ENCODE data around the gene ANKRD42.

ANKRD42 gene

DNA sequence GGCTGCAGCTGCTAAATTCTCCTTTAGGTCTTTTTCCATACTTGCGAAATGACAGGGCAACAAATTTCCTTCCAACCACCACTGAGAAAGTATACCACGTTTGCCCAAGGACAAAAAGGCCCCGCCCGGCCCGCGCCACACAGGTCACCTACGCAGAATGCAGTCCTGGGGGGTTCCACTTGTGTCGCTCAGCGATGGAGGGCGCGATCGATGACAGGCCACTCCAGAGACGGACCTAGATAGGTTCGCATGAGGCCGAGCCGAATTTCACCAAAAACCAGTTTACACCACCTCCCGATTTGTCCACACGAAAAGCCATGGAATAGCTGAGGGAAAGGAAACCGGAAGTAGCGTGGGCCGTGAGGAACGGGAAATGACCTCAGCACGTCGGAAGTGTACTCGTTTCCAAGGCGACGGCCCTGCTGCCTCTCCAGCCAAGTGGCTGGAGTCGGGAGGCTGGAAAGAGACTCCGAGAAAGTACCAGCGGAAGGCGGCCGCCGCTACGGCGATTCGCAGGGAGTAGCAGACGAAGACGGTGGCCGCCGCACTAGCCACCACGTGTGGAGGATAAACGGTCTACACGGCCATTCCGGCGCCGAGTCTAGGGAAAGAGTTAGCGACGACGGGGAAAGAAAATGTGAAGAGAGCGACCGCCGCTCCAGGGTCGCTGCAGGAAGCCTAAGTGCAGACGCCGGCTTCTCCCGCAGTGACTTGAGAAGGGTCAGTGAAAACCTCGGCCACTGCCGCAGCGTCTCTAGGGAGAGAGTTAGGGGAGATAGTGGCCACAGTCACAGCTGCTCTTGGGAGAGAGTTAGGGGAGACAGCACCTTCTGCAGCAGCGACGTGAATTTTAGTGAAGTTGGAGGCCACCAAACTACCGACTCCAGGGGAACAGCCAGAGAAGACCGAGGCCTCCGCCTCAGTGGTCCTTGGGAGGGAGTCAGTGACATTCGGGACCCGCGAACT, at the start of gene ANKRD42:
TSS of gene ANKRD42 (plus strand) at position 398 of the 966 bp plus-strand sequence. CDS start 959 bp downstream, outside the sequence.
- peak; percentile 95 for DNase-seq

DNA sequence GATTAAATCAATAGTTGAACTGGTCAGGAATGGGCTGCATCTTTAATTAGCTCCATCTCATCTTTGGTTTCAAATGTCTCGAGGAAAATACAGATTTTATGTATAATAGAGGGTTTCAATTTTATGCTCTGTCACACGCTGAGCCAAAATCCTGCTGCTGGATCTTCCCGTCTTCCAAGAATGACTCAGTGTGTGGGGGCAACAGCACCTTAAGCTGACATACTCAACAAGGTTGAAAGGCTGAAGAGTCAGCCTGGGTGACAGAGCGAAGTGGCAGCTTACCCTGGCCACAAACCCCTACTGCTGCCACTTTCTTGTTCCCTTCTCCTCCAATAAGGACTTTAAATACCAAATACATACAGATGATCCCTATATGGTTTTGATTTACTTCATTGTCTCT, 45.6 kb upstream of the ANKRD42 start:
- DNase-seq = no peak

DNA sequence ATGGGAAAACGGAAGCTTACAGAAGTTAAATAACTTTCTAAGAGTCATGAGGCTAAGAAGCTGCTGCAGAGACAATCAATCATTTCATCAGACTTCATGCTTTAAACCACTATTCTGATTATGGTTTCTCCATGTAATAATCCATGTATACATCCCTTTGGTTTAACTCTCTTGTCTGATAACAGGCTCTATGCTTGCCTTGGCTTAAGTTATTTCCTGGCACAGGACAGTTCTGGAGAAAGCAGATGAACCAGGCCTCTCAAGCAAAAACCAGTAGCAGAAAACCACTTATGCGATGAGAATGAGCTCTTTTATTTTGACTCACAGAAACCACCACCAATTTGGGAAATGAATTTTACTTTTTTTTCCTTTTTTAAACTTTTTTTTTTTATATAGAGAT, 43.1 kb upstream of the ANKRD42 start:
- DNase-seq = no peak

DNA sequence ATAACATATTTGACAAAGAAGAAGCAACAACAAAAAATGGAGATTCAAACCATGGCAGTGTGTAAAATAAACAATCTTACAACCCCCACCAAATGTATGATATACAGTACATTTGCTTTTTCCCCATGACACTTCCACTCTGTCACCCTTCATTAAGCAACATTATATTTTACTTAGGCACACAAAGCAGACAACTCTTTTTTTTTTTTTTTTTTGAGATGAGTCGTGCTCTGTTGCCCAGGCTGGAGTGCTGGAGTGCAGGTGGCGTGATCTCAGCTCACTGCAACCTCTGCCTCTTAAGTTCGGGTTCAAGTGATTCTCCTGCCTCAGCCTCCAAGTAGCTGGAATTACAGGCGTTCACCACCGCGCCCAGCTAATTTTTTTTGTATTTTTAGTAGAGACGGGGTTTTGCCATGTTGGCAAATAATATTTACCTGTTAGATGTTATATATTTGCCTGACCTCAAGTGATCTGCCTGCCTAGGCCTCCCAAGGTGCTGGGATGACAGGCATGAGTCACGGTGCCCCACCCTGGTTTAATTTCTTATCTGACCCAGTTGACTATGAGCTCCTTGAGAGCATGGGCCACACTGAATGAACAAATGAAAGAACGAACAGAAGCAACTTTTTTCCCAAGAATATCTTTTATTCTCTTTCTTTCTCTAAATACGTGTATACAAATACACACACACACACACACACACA, 42.1 kb upstream of the ANKRD42 start:
- no peak for DNase-seq

DNA sequence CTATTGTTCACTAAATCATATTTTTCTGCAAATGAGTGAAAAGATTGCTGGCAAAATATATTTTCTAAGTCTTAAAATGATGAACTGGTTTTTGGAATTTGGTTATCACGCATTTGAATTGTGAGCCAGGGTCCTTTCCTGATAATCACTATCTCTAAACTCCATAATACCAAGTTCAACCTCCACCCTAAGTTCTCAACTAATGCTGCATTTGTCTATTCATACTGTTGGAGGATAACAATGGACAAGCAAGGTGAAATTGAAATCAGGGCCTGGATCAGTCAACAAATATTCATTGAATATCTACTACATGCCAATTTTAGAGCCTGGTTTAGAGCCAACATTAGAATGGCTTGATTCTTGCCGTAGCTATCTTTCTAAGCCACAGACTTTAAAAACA, 41.2 kb upstream of the ANKRD42 start:
- no peak for DNase-seq

- DNase-seq = no peak
Measured at GRCh38 chr11:83153764-83154163, 39.7 kb upstream of the ANKRD42 start.

- peak; percentile 100 for DNase-seq
Measured at GRCh38 chr11:83156144-83156995, 37.1 kb upstream of the ANKRD42 start.

DNA sequence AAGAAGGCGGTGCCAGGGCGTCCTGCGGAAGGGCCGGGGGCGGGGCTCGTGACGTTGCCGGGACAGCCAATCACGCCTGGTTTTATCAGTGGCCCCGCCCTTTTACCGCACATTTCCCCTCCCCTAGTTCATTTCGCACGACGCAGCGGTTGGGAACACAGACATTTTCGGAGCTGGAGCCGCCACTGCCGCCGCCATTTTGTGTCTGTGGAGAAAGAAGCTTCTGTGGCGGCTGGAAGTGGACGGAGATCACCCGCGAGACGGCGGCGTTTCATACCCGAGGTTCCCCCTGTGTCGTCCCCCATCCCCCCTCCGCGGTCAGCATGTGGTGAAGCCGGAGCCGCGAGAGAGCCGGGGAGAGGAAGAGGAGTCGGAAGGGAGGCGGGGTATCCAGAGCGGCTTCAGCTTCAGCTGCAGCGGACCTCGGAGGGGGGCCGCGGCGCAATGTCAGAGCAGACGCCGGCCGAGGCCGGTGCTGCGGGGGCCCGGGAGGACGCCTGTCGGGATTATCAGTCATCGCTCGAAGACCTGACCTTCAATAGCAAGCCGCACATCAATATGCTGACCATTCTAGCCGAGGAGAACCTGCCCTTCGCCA, 36.4 kb upstream of the ANKRD42 start, which contains the start of gene PCF11:
TSS of gene PCF11 (plus strand) at position 136 of the 598 bp plus-strand sequence. CDS start at position 445, 309 bp downstream.
- DNase-seq = no peak

DNA sequence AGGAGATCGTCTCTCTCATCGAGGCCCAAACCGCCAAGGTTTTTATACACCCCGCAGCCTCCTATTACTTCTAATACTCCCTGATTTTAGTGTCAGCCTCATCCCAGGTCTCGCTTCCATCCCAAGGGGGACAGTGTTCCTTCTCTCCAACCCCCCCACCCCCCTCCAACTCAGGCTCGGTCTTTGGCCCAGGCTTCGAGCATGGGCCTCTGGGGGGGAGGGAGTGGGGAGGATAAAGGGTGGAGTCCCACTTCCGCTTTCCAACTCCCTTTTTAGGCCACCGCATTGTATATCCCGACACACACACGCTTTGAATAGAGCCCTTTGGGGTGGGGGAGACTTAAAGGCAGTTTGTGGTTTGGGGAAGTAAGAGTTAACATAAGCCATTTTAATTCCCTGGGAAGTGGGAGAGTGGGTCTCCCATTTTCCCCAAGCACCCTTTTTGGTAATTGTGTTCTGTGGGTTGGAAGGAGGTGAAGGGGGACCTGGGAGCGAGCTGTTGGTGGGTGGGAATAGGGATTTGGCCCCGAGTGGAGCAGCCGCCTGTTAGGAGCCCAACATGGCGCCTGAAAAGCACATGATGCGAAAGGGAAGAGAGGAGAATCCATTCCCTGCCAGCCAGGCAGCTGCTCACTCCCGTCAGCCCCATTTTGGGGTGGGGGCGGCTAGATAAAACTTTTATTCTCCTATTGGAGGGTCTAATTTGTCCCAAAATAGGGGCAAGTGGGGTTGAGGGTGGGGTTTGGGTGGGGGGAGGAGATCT, 35.7 kb upstream of the ANKRD42 start:
- DNase-seq = peak; percentile 29

GRCh38 chr11:83158357-83158786, 35.1 kb upstream of the ANKRD42 start:
- no peak for DNase-seq

DNA sequence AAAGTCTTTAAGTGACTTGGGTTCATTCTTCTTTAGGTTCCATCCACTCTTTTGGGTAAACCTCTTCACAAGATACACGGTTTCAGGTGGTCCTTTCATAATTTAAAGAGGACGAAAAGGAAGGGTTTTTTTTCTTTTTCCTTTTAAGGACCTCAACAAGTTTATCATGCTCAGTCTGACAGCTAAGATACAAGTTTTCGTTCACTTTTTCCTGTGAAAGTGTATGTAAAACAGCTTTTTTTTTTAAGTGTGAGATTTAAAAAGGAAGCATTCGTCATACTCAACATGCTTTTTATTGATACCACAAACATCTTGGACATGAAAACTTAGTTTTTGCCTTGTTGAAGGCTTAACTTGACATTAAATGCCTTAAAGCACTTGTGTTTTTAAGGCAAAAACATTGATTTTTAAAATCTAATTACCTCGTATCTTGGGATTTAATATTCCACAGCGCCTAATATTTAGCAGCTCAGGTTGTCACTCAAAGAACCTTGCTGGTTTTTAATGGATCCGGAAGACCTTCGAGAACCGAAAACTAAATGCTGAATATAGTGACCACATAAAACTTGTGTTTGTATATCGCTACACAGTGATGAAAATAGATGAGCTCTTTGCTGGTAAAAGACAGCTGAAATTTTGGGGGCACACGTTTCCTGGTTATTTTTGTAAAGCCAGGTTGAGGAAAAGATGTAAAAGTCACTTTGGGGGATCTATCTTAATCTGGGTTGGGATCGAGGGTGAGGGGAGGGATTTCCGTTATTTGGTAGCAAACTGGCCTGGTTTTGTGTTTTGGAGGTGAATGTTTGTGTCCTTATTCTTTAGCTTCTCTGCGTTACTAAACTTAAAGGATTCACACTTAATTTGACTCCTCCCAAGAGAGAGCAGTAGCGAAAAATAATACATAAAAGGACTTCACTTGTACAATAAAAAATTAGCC, 34.3 kb upstream of the ANKRD42 start:
- no peak for DNase-seq

- no peak for DNase-seq
Measured at GRCh38 chr11:83159902-83160865, 33.3 kb upstream of the ANKRD42 start.

GRCh38 chr11:83161610-83162199, 31.8 kb upstream of the ANKRD42 start:
- no peak for DNase-seq

DNA sequence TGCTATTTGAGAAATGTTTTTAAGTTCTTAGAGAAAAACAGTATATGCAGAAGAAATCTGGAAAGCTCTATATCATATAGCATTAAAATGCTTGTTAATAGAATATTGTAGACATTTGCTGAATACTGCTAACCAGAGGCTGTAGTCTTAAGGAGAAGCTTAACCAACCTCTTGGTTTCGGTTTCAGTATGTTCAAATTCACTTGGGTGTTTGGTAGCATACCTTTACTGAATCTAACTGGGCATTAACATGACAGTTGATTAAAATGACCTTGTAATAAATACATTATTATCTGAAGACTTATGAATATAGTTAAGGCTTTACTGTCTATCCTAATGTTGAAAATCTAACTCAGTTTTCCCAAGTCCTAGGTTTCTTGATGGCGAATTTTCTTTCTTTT, 31.1 kb upstream of the ANKRD42 start:
- DNase-seq = no peak

DNA sequence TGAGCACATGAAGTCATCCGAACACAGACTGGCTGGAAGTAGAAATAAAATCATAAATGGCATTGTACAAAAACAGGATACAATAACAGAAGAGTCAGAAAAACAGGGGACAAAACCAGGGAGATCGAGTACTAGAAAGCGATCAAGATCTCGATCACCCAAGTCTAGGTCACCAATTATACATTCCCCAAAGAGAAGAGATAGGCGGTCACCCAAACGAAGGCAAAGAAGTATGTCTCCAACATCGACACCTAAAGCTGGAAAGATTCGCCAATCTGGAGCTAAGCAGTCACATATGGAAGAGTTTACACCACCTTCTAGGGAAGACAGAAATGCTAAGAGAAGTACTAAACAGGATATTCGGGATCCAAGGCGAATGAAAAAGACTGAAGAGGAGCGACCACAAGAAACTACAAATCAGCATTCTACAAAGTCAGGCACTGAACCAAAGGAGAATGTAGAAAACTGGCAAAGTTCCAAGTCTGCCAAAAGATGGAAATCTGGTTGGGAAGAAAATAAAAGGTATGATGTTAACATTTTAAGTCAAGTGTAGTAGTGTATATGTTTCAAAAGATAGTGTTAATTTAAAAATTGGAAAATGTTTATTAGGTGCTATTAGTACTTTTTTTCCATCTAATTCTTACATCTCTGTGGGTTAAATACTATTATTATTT, 27.2 kb upstream of the ANKRD42 start:
- DNase-seq = no peak

- DNase-seq = no peak
Measured at GRCh38 chr11:83168756-83169155, 24.8 kb upstream of the ANKRD42 start.

DNA sequence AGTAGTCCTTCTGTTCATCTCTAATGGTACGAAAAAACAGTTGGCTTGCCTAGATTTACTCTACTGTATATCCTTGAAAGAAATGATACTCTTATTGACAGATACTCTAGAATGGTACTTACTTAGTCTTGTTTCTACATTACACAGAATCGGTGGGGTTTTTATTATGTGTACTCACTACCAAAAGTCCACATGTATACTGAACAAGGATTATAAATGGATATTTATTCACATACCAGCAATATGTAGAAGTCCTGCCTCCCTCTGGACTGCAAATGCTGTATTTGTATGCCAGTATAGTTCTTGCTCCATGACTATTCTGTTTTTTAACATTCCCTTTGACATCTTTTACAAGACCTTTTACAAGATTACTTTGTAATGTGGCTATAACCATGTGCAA, 22.6 kb upstream of the ANKRD42 start:
- DNase-seq = no peak

DNA sequence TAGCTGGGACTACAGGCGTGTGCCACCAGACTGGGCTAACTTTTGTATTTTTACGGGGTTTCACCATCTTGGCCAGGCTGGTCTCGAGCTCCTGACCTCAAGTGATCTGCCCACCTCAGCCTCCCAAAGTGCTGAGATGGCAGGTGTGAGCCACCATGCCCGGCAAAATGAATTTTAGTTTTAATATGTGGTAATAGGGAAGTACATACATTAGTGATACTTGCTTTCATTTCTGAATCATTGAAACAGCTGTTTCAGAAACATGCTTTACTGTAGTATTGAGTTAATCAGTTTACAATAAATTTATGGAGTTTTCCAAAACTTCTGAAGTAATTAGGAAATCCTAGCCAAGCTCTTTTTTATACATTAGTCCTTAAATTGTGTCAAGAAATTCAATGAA, 21.0 kb upstream of the ANKRD42 start:
- no peak for DNase-seq

All from NCI-H1092 (cell line).